GM19240 (cell line): ENCODE measurements around the gene KIAA0513.

Experiments used
- DNase-seq: peaks from one replicate; pipeline ENCODE4 v3.0.0; 2011; ENCODE audit warnings: low spot score; ENCODE audit not compliant: insufficient read length

Gene KIAA0513, protein sequence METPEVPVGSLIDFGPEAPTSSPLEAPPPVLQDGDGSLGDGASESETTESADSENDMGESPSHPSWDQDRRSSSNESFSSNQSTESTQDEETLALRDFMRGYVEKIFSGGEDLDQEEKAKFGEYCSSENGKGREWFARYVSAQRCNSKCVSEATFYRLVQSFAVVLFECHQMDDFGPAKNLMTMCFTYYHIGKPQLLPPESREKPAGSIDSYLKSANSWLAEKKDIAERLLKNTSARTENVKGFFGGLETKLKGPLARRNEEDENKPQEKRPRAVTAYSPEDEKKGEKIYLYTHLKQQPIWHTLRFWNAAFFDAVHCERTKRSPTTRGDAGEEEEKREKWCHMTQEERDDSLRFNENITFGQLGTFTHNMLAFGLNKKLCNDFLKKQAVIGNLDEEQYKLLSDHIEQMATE

GRCh38 chr16:85027349-85027957, at the start of gene KIAA0513:
TSS of gene KIAA0513 (plus strand) at chr16:85027795. CDS start at chr16:85067072, 39,277 bp downstream.
- peak; percentile 90 for DNase-seq

DNA sequence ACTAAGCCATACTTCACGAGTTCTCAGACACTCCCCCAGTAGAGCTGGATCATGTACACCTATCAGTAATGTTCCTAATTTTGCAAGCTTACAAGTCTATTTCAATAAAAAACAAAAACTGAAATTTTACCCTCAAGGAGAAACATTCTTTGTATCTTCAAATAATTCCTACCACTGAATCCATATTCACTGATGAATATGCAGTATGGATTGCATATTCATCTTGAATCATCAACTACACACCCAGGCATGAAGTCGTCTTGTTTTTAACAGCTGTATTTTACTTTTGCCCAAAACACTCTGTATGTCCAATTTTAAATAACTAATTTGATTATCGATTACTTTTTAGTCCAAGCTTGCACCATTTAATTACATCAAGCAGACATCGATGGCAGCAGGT, 48.1 kb upstream of the KIAA0513 start:
- no peak for DNase-seq

GRCh38 chr16:84982434-84982833, 45.2 kb upstream of the KIAA0513 start:
- no peak for DNase-seq

DNA sequence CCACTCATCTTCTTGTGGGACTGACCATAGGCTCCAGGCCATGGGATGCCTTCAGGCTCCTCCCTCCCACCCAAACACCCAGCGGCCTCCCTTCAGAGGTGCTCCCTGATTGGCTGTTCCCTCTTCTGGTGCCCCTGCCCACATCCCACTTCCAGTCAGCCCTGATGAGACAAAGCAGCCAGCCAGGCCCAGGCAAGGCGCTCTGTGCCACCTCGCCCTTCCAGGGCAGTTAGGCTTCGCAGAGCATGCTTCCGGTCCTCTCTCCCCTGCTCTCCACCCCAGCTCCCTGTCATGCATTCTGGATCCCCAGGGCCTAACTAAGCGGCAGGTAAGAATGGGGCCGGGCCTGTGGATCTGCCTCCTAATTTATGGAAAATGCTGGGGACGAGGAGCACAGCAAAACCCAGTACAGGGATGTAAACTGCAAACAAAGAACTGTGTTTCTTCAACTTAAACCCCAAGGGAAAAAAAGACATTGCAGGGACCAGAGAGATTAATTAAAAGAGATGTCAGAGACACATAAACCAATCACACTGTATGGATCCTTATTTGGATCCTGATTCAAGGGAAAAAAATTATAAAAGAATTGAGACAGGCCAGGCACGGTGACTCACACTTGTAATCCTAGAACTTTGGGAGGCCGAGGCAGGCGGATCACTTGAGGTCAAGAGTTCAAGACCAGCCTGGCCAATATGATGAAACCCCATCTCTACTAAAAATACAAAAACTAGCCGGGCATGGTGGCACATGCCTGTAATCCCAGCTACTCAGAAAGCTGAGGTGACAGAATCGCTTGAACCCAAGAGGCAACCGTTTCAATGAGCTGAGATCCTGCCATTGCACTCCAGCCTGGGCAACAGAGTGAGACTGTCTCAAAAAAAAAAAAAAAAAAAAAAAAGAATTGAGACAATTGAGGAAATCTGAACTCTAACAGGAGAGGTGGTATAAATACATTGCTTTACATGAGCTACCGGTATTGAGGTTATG, 42.2 kb upstream of the KIAA0513 start:
- DNase-seq = no peak

- DNase-seq = no peak
These were observed 41.5 kb upstream of the KIAA0513 start for GRCh38 chr16:84986102-84986501.

DNA sequence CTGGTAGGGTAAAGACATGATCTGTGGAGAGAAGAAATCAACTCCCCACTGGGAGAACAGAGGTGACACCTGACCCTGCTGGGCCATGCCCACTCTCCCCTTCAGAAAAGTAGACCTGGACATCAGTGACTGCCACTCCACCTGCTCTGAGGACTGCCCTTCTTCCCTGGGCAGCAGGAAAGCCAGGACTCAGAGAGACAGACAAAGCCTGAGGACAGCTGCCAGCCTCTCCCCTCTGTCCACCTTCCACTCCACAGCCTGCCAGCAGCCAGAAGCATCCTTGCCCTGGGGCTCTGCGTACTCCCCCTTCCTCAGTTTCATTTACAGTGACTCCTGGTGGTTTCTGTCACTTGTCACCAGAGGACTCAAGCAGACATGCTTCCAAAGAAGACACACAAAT, 40.7 kb upstream of the KIAA0513 start:
- DNase-seq = no peak

DNA sequence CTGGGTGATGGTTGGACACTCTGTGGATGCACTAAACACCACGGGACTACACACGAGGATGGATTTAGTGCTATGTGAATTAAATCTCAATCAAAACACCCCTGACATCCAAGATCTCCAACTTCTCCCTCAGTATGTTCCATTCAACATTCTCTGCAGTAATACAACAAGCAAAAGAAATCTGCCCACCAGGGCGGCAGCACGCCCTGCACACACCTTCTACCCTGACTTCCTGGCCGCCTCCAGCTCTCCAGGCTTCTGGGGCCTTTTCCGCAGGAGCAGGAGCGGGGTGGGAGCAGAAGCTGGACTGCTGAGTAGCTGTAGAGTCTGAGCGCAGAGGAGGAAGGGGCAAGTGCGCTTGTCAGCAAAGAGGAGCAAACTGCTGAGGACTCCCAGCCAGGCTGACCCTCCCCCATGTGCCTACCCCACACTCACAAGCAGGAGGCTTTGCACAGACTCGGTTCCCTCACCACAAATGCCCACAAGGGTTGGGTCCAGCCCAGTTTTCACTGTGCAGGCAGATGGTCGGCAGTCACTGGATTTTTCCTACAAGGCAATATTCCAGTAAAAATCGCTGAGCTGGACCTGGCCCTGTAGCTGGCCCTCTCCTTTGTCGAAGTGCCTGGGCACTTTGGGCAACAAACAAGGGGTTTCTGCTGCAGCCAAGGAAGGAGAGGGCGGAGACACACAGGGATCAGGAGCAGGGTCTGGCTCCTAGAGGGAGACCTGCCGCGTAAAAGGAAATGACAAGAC, 39.1 kb upstream of the KIAA0513 start:
- DNase-seq = no peak

DNA sequence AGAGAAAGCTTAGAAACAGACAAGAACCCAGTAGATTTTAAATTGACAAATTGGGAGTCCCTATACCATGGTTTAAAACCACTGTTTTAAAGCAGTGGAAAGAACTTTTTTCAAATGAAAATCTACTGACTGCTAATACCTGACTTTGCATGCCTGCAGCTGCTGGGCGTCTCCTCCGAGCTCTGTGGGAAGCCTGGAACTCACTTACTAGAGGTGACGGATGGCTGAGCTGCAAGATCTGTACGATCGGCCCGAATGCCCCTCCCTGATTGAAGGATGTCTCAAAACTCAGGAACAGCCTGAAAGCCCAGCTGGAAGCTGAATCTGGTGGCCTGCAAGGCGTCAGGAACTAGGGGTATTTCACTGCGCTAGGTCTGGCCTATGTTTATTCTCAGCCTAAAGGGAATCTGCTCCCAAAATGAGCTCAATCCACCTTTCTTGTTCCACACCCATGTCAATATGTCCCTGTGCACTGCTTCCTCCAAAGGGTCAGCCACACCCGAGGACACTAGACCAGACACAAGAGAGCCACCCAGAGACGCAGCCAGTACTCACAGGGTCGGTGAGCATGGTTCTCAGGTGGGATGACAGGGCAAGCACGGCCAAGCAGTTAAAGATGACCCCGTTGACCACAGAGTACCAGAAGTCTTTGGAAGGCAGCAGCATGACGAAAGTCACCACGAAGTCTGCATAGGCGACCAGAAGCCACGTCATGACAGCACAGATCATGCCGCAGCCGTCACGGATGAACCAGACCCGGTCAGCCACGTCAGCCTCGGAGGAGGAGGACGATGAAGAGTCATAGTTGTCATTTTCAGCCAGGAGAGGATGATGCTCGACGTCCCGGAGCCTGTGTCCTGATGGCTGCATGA, 37.6 kb upstream of the KIAA0513 start:
- DNase-seq = no peak

- DNase-seq = no peak
These were observed 36.8 kb upstream of the KIAA0513 start for GRCh38 chr16:84990782-84991181.

GRCh38 chr16:84992717-84993075, 34.9 kb upstream of the KIAA0513 start:
- DNase-seq = no peak

- DNase-seq = no peak
These were observed 33.7 kb upstream of the KIAA0513 start for GRCh38 chr16:84993926-84994325.

DNA sequence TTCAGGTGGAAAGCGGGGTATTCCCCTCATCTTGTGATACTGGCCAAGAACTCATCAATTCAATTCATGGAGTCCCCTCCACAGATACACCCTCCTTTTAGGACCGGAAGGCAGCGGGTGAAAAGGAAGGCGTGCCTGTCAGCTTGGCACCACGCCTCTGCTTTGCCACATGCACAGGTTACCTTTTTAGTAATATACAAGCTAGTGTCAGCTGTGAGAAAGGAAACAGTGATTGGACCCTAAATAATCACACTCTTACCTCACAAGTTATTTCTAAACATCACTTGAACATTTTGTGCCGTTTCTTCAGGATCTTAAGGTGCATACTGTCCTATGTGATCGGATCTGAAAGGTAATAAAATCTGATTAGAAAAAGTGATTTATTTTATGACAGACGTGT, 31.9 kb upstream of the KIAA0513 start:
- no peak for DNase-seq

DNA sequence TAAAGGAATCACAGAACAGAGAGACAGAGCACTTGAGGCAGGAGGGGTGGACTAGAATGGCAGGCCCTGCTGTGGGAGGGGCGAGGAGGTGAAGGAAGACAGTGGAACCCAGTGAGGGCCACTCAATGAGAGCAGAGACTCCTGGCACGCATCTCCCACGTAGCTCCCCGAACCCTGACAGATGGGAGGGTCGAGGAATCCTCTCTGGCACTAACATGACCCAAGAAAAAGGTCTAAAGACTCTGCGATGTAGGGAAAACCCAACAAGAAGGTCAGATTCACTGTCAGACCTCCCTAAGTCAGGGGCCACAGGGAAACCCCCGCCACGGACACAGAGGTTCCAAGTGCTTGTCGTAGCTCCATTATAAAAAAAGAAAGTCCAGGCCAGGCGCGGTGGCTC, 31.2 kb upstream of the KIAA0513 start:
- no peak for DNase-seq

DNA sequence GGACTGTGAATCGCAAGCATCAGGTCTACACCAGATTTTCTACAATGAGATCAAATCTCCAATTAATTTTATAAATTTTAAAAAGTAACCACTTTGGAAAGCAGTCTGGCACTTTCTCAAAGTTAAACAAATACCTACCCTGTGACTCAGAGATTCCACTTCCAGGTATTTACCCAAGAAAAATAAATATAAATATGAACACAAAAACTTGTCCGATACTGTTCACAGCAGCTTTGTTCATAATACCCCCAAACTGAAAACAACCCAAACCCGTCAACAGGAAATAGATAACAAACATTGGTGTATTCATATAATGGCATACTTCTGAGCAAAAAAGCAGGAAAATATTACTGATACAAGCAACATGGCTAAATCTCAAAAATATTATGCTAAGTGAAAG, 28.4 kb upstream of the KIAA0513 start:
- DNase-seq = no peak

GRCh38 chr16:84999857-85000480, 27.6 kb upstream of the KIAA0513 start:
- no peak for DNase-seq

- no peak for DNase-seq
These were observed 25.5 kb upstream of the KIAA0513 start for GRCh38 chr16:85002099-85002541.

GRCh38 chr16:85002608-85003007, 25.0 kb upstream of the KIAA0513 start:
- no peak for DNase-seq

- DNase-seq = no peak
These were observed 24.5 kb upstream of the KIAA0513 start for GRCh38 chr16:85003076-85003475.

DNA sequence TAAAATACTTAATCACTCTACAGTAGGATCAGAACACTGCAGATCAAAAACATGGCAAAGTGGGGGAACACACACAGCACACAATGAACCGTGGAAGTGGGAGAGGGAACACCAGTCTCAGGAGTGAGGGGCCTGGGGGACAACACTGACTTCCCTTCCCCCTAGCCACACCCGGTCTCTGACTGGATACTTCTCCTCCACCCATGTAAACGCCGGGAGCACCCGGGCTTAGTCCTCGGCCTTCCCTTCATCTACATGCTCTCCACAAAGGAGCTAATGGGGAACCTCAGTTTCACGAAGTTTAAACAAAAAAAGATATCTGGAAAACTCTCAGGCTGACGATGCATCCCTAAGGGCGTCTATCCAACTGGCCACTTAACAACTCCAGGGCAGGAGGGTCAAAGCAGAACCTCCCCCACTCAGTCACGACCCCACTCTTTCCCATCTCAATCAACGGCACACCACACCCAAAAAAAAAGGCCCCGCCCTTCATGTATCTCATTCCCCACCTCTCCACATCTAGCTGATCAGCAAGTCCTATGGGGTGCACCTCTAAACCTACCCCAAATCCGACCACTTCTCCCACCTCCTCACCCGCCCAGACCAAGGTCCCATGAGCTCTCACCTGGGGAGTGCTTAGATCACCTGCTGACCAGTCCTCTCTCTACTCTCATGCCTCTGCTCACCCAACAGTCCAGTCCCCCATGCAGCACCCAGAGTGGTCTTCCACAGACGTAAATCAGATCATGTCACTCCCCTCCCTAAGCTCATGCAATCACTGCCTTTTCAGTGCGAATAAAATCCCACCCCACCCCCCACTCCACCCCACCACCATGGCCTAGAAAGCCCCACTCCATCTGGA, 23.6 kb upstream of the KIAA0513 start:
- no peak for DNase-seq
